ENCODE data around the gene TTLL8. TPM values are rescaled to one million over a fixed set of nuclear protein-coding genes. Genes with fewer than 3 reads are reported as not detected.

The TTLL8 gene
- total RNA-seq, 1 experiment from 2014 or later: not detected

DNA sequence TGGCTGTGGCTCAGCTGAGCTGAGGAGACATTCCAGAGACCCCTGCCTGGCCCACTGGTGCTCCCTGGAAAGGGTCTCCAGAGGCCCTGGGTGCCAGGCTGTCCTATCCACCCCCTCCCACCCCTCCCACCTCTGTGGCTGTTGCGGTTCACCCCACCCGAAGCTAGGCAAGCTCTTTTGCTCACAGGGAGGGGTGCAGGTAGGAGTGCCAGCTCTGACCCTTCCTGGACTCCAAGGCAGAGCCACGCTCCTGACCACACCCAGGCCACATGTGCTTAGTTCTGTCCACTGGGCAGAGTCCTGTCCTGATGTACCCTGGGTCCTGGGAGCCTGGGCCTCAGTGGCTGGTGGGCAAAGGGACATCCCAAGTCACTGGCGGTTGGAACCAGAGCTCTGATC lies 62.0 kb downstream of the TTLL8 start:
- ATAC-seq (no peak), DNase-seq (no peak)
- H2AFZ ChIP-seq (ENCODE audit: low read length): no peak overlapping the region
- POLR2A ChIA-PET (ENCODE audit: unreplicated experiment): no interaction called here
- CTCF ChIA-PET: no interaction called here
- intact Hi-C loops (cut with micrococcal nuclease): no loop called here
- H3K36me3 ChIP-seq (ENCODE audit: low read depth, low read length): no peaks in the 10 kb centered on the region
- TF ChIP-seq EZH2 (IDR thresholded peaks at IDR 0.05; ENCODE audit: low read length, unreplicated experiment): no peak
- TF ChIP-seq EZH2phosphoT487 (IDR thresholded peaks at IDR 0.05; ENCODE audit: borderline replicate concordance, low read length): no peak
- TF ChIP-seq, protein P1, sequence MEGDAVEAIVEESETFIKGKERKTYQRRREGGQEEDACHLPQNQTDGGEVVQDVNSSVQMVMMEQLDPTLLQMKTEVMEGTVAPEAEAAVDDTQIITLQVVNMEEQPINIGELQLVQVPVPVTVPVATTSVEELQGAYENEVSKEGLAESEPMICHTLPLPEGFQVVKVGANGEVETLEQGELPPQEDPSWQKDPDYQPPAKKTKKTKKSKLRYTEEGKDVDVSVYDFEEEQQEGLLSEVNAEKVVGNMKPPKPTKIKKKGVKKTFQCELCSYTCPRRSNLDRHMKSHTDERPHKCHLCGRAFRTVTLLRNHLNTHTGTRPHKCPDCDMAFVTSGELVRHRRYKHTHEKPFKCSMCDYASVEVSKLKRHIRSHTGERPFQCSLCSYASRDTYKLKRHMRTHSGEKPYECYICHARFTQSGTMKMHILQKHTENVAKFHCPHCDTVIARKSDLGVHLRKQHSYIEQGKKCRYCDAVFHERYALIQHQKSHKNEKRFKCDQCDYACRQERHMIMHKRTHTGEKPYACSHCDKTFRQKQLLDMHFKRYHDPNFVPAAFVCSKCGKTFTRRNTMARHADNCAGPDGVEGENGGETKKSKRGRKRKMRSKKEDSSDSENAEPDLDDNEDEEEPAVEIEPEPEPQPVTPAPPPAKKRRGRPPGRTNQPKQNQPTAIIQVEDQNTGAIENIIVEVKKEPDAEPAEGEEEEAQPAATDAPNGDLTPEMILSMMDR (conservative IDR thresholded peaks at IDR 0.05; ENCODE audit: low read depth, low read length): no peak
- no peak overlapping the region for H3K27ac ChIP-seq (ENCODE audit: low read length)
- H3K9me3 ChIP-seq (ENCODE audit: low read length): peaks cover 3% of the 10 kb centered on the region; the same call in 1 of the 2 replicates
- no peaks in the 10 kb centered on the region for H4K20me1 ChIP-seq (ENCODE audit: low read length)
- BruUV-seq (replicated peaks): no TSS peak
- no peaks in the 10 kb centered on the region for H3K4me1 ChIP-seq (ENCODE audit: insufficient read depth, low read length)
- H3K9ac ChIP-seq (ENCODE audit: low read length): no peak overlapping the region
- H3K9me2 ChIP-seq (replicated peaks; ENCODE audit: low read length): no peaks in the 10 kb centered on the region
- no peak overlapping the region for H3K4me3 ChIP-seq (ENCODE audit: low read length)
- no peaks in the 10 kb centered on the region for H3F3A ChIP-seq (ENCODE audit: low read length, unreplicated experiment)
- no peaks in the 10 kb centered on the region for H3K27me3 ChIP-seq (ENCODE audit: low read length)
- H3K4me2 ChIP-seq (ENCODE audit: low read length): no peak overlapping the region
- no peaks in the 10 kb centered on the region for H3K79me2 ChIP-seq (ENCODE audit: low read length)

DNA sequence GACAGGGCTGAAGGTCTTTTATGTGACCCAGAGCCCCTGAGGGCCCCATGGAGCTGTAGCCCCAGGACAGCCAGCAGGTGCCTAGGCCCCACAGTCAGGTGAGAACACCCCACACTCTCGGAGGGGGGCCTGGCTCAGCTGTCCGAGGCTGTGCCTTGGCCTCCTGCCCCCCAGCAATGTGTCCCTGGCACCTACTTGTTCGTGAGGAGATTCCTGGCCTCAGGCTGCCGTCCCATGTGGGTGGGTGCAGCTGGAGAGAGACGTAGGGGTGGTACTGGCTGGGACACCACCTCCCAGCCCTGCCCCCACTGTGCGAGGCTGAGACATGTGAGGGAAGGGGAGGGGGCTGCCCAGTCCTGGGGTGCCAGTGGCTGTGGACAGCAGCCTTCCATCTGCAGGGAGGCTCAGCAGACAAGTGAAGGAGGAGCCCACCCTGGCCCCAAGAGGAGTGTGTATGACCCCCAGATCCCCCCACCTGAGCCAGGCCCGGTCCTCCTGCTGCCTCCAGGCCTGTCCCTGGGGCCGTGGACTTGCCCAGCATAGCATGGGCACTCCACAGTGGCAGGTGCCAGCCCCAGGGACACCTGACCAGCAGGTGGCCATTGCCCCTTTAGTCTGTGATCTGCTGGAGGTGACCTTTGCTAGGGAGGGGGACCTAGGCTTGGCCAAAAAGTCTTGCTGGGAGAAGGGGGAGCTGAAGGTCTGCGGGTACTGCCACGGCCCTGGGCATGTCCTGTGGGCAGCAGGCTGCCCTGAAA lies 62.6 kb downstream of the TTLL8 start:
- Histone ChIP-seq H3K9ac (ENCODE audit: low read length) (no peak overlapping the region), H3K4me1 (ENCODE audit: insufficient read depth, low read length) (no peaks in the 10 kb centered on the region), H3F3A (ENCODE audit: low read length, unreplicated experiment) (no peaks in the 10 kb centered on the region), H4K20me1 (ENCODE audit: low read length) (no peaks in the 10 kb centered on the region), H3K9me2 (replicated peaks; ENCODE audit: low read length) (no peaks in the 10 kb centered on the region), H3K79me2 (ENCODE audit: low read length) (no peaks in the 10 kb centered on the region), H3K27me3 (ENCODE audit: low read length) (no peaks in the 10 kb centered on the region), H3K36me3 (ENCODE audit: low read depth, low read length) (no peaks in the 10 kb centered on the region), H3K4me3 (ENCODE audit: low read length) (no peak overlapping the region), H3K9me3 (ENCODE audit: low read length) (peaks cover 5% of the 10 kb centered on the region; the same call in 1 of the 2 replicates), H3K4me2 (ENCODE audit: low read length) (no peak overlapping the region), H3K27ac (ENCODE audit: low read length) (no peak overlapping the region), H2AFZ (ENCODE audit: low read length) (no peak overlapping the region)
- no peak for DNase-seq
- ChIA-PET CTCF (no interaction called here), POLR2A (ENCODE audit: unreplicated experiment) (no interaction called here)
- intact Hi-C loops (cut with micrococcal nuclease): no loop called here
- no peak for ATAC-seq
- no peak for TF ChIP-seq EZH2 (IDR thresholded peaks at IDR 0.05; ENCODE audit: low read length, unreplicated experiment)
- TF ChIP-seq, protein P1 (conservative IDR thresholded peaks at IDR 0.05; ENCODE audit: low read depth, low read length): no peak
- TF ChIP-seq EZH2phosphoT487 (IDR thresholded peaks at IDR 0.05; ENCODE audit: borderline replicate concordance, low read length): no peak
- BruUV-seq (replicated peaks): no TSS peak

DNA sequence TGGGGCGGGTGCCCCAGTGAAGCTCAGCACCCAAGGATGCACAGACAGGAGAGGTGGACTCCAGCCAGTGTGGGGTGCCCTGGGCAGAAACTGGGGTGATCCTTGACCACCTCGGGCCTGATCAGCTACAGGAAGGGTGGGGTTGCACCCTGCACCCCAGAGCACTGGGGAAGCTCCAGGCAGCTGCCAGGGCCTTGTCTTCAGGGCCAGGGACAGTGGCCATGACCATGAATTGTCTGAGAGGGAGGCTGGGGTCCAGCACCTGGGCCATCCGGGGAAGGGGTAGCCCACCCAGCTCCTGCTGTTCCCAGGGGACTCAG lies 63.1 kb downstream of the TTLL8 start:
- Histone ChIP-seq H2AFZ (ENCODE audit: low read length) (no peak overlapping the region), H3K79me2 (ENCODE audit: low read length) (no peaks in the 10 kb centered on the region), H3K36me3 (ENCODE audit: low read depth, low read length) (no peaks in the 10 kb centered on the region), H3K4me2 (ENCODE audit: low read length) (no peak overlapping the region), H3K4me1 (ENCODE audit: insufficient read depth, low read length) (no peaks in the 10 kb centered on the region), H3K9ac (ENCODE audit: low read length) (no peak overlapping the region), H3K9me3 (ENCODE audit: low read length) (peaks cover 5% of the 10 kb centered on the region; the same call in 1 of the 2 replicates), H3K9me2 (replicated peaks; ENCODE audit: low read length) (no peaks in the 10 kb centered on the region), H4K20me1 (ENCODE audit: low read length) (no peaks in the 10 kb centered on the region), H3F3A (ENCODE audit: low read length, unreplicated experiment) (no peaks in the 10 kb centered on the region), H3K4me3 (ENCODE audit: low read length) (no peak overlapping the region), H3K27ac (ENCODE audit: low read length) (no peak overlapping the region), H3K27me3 (ENCODE audit: low read length) (no peaks in the 10 kb centered on the region)
- DNase-seq: no peak
- ChIA-PET POLR2A (ENCODE audit: unreplicated experiment) (no interaction called here), CTCF (no interaction called here)
- no peak for TF ChIP-seq EZH2 (IDR thresholded peaks at IDR 0.05; ENCODE audit: low read length, unreplicated experiment)
- TF ChIP-seq, protein P1 (conservative IDR thresholded peaks at IDR 0.05; ENCODE audit: low read depth, low read length): no peak
- TF ChIP-seq EZH2phosphoT487 (IDR thresholded peaks at IDR 0.05; ENCODE audit: borderline replicate concordance, low read length): no peak
- intact Hi-C loops (cut with micrococcal nuclease): no loop called here
- ATAC-seq: no peak
- BruUV-seq (replicated peaks): no TSS peak

Measured in PC-3 (cell line).